Measurements from ENCODE around the gene RSAD2. TPM values are rescaled to one million over a fixed set of nuclear protein-coding genes. Genes with fewer than 3 reads are reported as not detected.

Gene RSAD2
- total and polyA plus RNA-seq, 9 of the 15 experiments (the other 6 are each of a cell fraction or from before 2014, with no cell fraction given) = 0.15 to 1.4 (median 0.28) TPM

GRCh38 chr2:6887751-6888192, 10.2 kb downstream of the RSAD2 start (continued):
- 0 out of 4 replicates have a peak, but pooled peaks of 1 of the 2 experiments have one; percentile 35 for TF ChIP-seq UBTF (IDR thresholded peaks at IDR 0.05; ENCODE audit: borderline replicate concordance in 1 of 2, low read depth in 2 of 2, low read length in 2 of 2)
- TF ChIP-seq TBL1XR1 (IDR thresholded peaks at IDR 0.05; ENCODE audit: low read length in 2 of 2) = peak in 1 of 2 experiments; percentile 90; a peak in 3 of 4 replicates
- 0 out of 4 replicates have a peak, but pooled peaks of 1 of the 2 experiments have one; percentile 73 for TF ChIP-seq NONO (IDR thresholded peaks at IDR 0.05; ENCODE audit: low read depth in 2 of 2, low read length in 1 of 2)
- TF ChIP-seq ZNF57 (CRISPR knock-in tag; IDR thresholded peaks at IDR 0.05) = no peak
- TF ChIP-seq MEF2A (IDR thresholded peaks at IDR 0.05; ENCODE audit: control insufficient read depth, low read depth, low read length) = no peak
- no peak for TF ChIP-seq STAG1 (CRISPR knock-in tag; IDR thresholded peaks at IDR 0.05; ENCODE audit: borderline replicate concordance)
- TF ChIP-seq C11orf30 (IDR thresholded peaks at IDR 0.05; ENCODE audit: low read depth) = peak; percentile 74
- TF ChIP-seq PRPF4 (IDR thresholded peaks at IDR 0.05; ENCODE audit: insufficient read depth, low read depth, low read length, poor library complexity, severe bottlenecking) = no peak
- no peak for TF ChIP-seq ATF1 (CRISPR knock-in tag; IDR thresholded peaks at IDR 0.05)
- TF ChIP-seq ATF1 (tag; IDR thresholded peaks at IDR 0.05) = peak; percentile 40; the same call in 1 of the 2 replicates
- TF ChIP-seq CXXC5 (CRISPR knock-in tag; IDR thresholded peaks at IDR 0.05) = peak; percentile 79
- no peak for TF ChIP-seq GABPA (tag; conservative IDR thresholded peaks at IDR 0.05; ENCODE audit: low read depth)
- TF ChIP-seq ZNF184 (CRISPR knock-in tag; IDR thresholded peaks at IDR 0.05) = no peak
- no peak for TF ChIP-seq TAF9B (IDR thresholded peaks at IDR 0.05; ENCODE audit: partially characterized antibody)
- no peak for TF ChIP-seq MXD1 (CRISPR knock-in tag; IDR thresholded peaks at IDR 0.05; ENCODE audit: borderline replicate concordance, poor library complexity, severe bottlenecking)
- no peak for TF ChIP-seq ZKSCAN1 (IDR thresholded peaks at IDR 0.05; ENCODE audit: low read depth, low read length)
- peak; percentile 96 for TF ChIP-seq SOX6 (IDR thresholded peaks at IDR 0.05)
- TF ChIP-seq TCFL5 (CRISPR knock-in tag; conservative IDR thresholded peaks at IDR 0.05) = 0 out of 2 replicates have a peak, but pooled peaks have one; percentile 30
- TF ChIP-seq AFF1 (IDR thresholded peaks at IDR 0.05; ENCODE audit: low read depth in 1 of 2, partially characterized antibody in 2 of 2) = peak in 1 of 2 experiments; percentile 70
